ENCODE data around the gene C13orf46. TPM values are rescaled to one million over a fixed set of nuclear protein-coding genes. Genes with fewer than 3 reads are reported as not detected.

Gene C13orf46
- total and polyA plus RNA-seq, 2 of the 8 experiments (the other 6 are each of a cell fraction or from before 2014, with no cell fraction given), result 0.23 to 0.28 TPM

- FAIRE-seq, result no peak
- Histone ChIP-seq H2AK5ac (ENCODE audit: low read depth, low read length) (no peak overlapping the region), H3K79me1 (ENCODE audit: low read depth, low read length) (no peaks in the 10 kb centered on the region; the same call in 1 of the 2 replicates), H2BK12ac (ENCODE audit: low read depth, low read length) (no peak overlapping the region), H4K8ac (ENCODE audit: extremely low read depth, insufficient read depth, low read length) (no peak overlapping the region), H3K4me2 (ENCODE audit: insufficient read depth in 1 of 2, low read depth in 2 of 2, low read length in 2 of 2) (no peak overlapping the region), H3K23ac (ENCODE audit: insufficient read length) (no peak overlapping the region), H3K27me3 (replicated peaks in 1 of 4; ENCODE audit: control insufficient read depth in 3 of 4, extremely low read depth in 1 of 4, insufficient read depth in 3 of 4, low read length in 3 of 4) (no peaks in the 10 kb centered on the region), H2BK5ac (ENCODE audit: low read depth, low read length) (no peak overlapping the region), H3K23me2 (ENCODE audit: low read depth, low read length) (no peaks in the 10 kb centered on the region), H2BK20ac (ENCODE audit: low read length) (no peak overlapping the region), H3K14ac (ENCODE audit: insufficient read length) (no peak overlapping the region), H4K91ac (replicated peaks; ENCODE audit: insufficient read length, low read length) (no peak overlapping the region), H3K4ac (replicated peaks; ENCODE audit: insufficient read length, low read depth, low read length) (no peak overlapping the region), H2BK15ac (ENCODE audit: low read length) (no peak overlapping the region), H3K56ac (replicated peaks; ENCODE audit: insufficient read length, low read depth, low read length) (no peak overlapping the region), H3K36me3 (ENCODE audit: control insufficient read depth in 2 of 4, insufficient read depth in 4 of 4, low read length in 3 of 4) (no peaks in the 10 kb centered on the region), H2AFZ (ENCODE audit: low read length) (no peak overlapping the region), H3K9ac (replicated peaks in 1 of 4; ENCODE audit: extremely low read depth in 1 of 4, low read depth in 3 of 4, low read length in 3 of 4) (no peak overlapping the region), H3K9me3 (ENCODE audit: insufficient read depth in 2 of 2, low read depth in 1 of 2, low read length in 1 of 2) (peaks cover 18 to 56% of the 10 kb centered on the region in 2 experiments; a peak in 3 of 4 replicates), H3K27ac (ENCODE audit: low read depth, low read length) (no peak overlapping the region), H3K4me1 (replicated peaks in 1 of 4; ENCODE audit: control insufficient read depth in 3 of 4, insufficient read depth in 4 of 4, low read length in 3 of 4) (peaks cover 0 to 2% (median 0%) of the 10 kb centered on the region in 4 experiments; a peak in 1 of 7 replicates), H3K79me2 (ENCODE audit: control insufficient read depth in 1 of 2, insufficient read depth in 2 of 2, low read length in 2 of 2) (no peaks in the 10 kb centered on the region), H3K18ac (ENCODE audit: extremely low read depth, low read length) (no peak overlapping the region), H3K4me3 (ENCODE audit: extremely low read depth in 1 of 4, insufficient read depth in 2 of 4, low read depth in 3 of 4, low read length in 4 of 4) (no peak overlapping the region), H2BK120ac (replicated peaks; ENCODE audit: low read depth, low read length) (no peak overlapping the region), H4K20me1 (replicated peaks in 1 of 2; ENCODE audit: control insufficient read depth in 1 of 2, insufficient read depth in 2 of 2, low read length in 2 of 2) (no peaks in the 10 kb centered on the region), H4K5ac (ENCODE audit: insufficient read length, low read depth, low read length) (no peak overlapping the region)
- ChIA-PET CTCF (ENCODE audit: partially characterized antibody) (no interaction called here), POLR2A (ENCODE audit: partially characterized antibody) (no interaction called here)
- WGBS, 2 experiments (ENCODE audit: extremely low coverage in 1 of 2, insufficient coverage in 1 of 2, insufficient read length in 1 of 2, insufficient replicate concordance in 2 of 2, low coverage in 1 of 2, low lambda C conversion rate in 2 of 2, missing lambda C conversion rate in 1 of 2), result 90% methylated on average over 23 of the region's 27 CpGs; no CpG with 5 or more reads in 1 of the 2 experiments
- TF ChIP-seq FOSL1 (IDR thresholded peaks at IDR 0.05; ENCODE audit: insufficient read depth, low read depth, low read length) (no peak), E2F6 (IDR thresholded peaks at IDR 0.05) (no peak), HDAC6 (IDR thresholded peaks at IDR 0.05; ENCODE audit: low read depth, low read length) (no peak), TCF12 (IDR thresholded peaks at IDR 0.05; ENCODE audit: low read depth, low read length) (no peak), RNF2 (IDR thresholded peaks at IDR 0.05; ENCODE audit: borderline replicate concordance, low read depth, low read length, missing control alignments, poor library complexity, severe bottlenecking) (no peak), RXRA (IDR thresholded peaks at IDR 0.05; ENCODE audit: insufficient read depth, low read depth, low read length) (no peak)
- no peak for DNase-seq (ENCODE audit: low read depth in 1 of 2, low spot score in 2 of 2)
Measured at GRCh38 chr13:113955691-113956090, 18.2 kb downstream of the C13orf46 start.

Measured in H1 (cell line).